ENCODE data around the gene CARD11.
"Not testable (repeated sequence)": the region's sequence is repeated elsewhere in the genome, so short reads cannot be mapped to it uniquely, and the experiment has no call there.

The CARD11 gene

DNA sequence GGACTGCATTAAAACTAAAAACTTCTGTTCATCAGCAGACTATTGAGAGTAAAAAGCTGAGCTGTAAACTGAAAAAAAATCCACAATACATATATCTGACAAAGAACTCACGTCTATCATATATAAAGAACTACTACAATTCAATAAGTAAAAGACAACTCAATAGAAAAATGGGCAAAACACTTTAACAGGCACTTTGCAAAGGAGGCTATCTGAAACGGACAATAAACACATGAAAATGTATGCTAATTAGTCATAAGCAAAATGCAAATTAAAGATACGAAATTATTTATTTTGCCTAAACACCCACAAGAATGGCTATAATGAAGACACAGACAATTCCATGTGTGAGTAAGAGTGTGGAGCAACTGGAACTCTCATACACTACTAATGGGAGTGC is 18.1 kb downstream of the CARD11 start:
- Histone ChIP-seq H2AFZ (ENCODE audit: low read length) (no peak overlapping the region), H3K79me2 (ENCODE audit: insufficient read depth, low read length) (peaks cover 50% of the 10 kb centered on the region; the same call in 1 of the 2 replicates), H3K27me3 (ENCODE audit: insufficient read depth, low read length, poor library complexity, severe bottlenecking) (no peaks in the 10 kb centered on the region), H3F3A (ENCODE audit: low read depth) (0 out of 2 replicates have a peak, but pooled peaks cover 3% of the 10 kb centered on the region), H3K36me3 (ENCODE audit: insufficient read depth, low read length) (0 out of 2 replicates have a peak, but pooled peaks cover under 1% of the 10 kb centered on the region), H3K4me1 (ENCODE audit: insufficient read depth, low read length, poor library complexity, severe bottlenecking) (no peaks in the 10 kb centered on the region), H4K20me1 (ENCODE audit: insufficient read depth, low read length, poor library complexity, severe bottlenecking) (no peaks in the 10 kb centered on the region), H3K9me3 (ENCODE audit: insufficient read depth, low read depth, low read length) (peaks cover 12% of the 10 kb centered on the region; the same call in 1 of the 2 replicates), H3K4me2 (ENCODE audit: low read depth, low read length, poor library complexity, severe bottlenecking) (no peak overlapping the region), H3K9me2 (replicated peaks; ENCODE audit: low read depth, low read length) (no peaks in the 10 kb centered on the region), H3K4me3 (ENCODE audit: low read length, poor library complexity, severe bottlenecking) (no peak overlapping the region), H3K9ac (ENCODE audit: low read depth, low read length, poor library complexity, severe bottlenecking) (no peak overlapping the region)
- no peak for TF ChIP-seq EZH2phosphoT487 (IDR thresholded peaks at IDR 0.05; ENCODE audit: borderline replicate concordance)
- TF ChIP-seq, protein P1, sequence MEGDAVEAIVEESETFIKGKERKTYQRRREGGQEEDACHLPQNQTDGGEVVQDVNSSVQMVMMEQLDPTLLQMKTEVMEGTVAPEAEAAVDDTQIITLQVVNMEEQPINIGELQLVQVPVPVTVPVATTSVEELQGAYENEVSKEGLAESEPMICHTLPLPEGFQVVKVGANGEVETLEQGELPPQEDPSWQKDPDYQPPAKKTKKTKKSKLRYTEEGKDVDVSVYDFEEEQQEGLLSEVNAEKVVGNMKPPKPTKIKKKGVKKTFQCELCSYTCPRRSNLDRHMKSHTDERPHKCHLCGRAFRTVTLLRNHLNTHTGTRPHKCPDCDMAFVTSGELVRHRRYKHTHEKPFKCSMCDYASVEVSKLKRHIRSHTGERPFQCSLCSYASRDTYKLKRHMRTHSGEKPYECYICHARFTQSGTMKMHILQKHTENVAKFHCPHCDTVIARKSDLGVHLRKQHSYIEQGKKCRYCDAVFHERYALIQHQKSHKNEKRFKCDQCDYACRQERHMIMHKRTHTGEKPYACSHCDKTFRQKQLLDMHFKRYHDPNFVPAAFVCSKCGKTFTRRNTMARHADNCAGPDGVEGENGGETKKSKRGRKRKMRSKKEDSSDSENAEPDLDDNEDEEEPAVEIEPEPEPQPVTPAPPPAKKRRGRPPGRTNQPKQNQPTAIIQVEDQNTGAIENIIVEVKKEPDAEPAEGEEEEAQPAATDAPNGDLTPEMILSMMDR (conservative IDR thresholded peaks at IDR 0.05; ENCODE audit: low read length) = no peak

DNA sequence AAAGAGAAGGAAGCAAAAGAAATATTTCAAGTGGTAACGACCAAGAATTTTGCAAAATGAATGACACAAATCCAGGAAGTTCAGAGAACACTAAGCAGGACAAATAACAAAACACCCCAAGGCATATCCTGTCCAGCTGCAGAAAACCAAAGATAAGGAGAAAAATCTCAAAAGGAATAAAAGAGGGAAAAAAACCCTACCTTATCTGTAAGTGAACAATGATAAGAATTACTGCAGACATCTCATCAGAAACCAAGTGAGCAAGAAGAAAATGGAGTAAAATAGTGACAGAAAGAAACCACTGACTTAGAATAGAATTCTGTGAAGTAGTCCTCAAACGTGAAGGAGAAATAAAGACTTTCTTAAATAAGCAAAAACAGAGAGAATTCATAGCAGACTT is 21.8 kb downstream of the CARD11 start:
- Histone ChIP-seq H3K4me3 (ENCODE audit: low read length, poor library complexity, severe bottlenecking) (no peak overlapping the region), H3K27me3 (ENCODE audit: insufficient read depth, low read length, poor library complexity, severe bottlenecking) (no peaks in the 10 kb centered on the region), H3K36me3 (ENCODE audit: insufficient read depth, low read length) (peaks cover 18% of the 10 kb centered on the region; the same call in 1 of the 2 replicates), H3K9ac (ENCODE audit: low read depth, low read length, poor library complexity, severe bottlenecking) (no peak overlapping the region), H4K20me1 (ENCODE audit: insufficient read depth, low read length, poor library complexity, severe bottlenecking) (no peaks in the 10 kb centered on the region), H3F3A (ENCODE audit: low read depth) (0 out of 2 replicates have a peak, but pooled peaks cover 3% of the 10 kb centered on the region), H3K4me2 (ENCODE audit: low read depth, low read length, poor library complexity, severe bottlenecking) (no peak overlapping the region), H3K79me2 (ENCODE audit: insufficient read depth, low read length) (peaks cover 35% of the 10 kb centered on the region; the same call in 1 of the 2 replicates), H3K9me2 (replicated peaks; ENCODE audit: low read depth, low read length) (no peaks in the 10 kb centered on the region), H3K9me3 (ENCODE audit: insufficient read depth, low read depth, low read length) (peaks cover 19% of the 10 kb centered on the region; the same call in 1 of the 2 replicates), H3K4me1 (ENCODE audit: insufficient read depth, low read length, poor library complexity, severe bottlenecking) (no peaks in the 10 kb centered on the region), H2AFZ (ENCODE audit: low read length) (no peak overlapping the region)
- TF ChIP-seq EZH2phosphoT487 (IDR thresholded peaks at IDR 0.05; ENCODE audit: borderline replicate concordance) = no peak
- TF ChIP-seq, protein P1 (conservative IDR thresholded peaks at IDR 0.05; ENCODE audit: low read length) = no peak

GRCh38 chr7:3021224-3021623 is 22.4 kb downstream of the CARD11 start:
- not testable (repeated sequence) for H2AFZ ChIP-seq (ENCODE audit: low read length); H3K4me3 ChIP-seq (ENCODE audit: low read length, poor library complexity, severe bottlenecking); H3K9ac ChIP-seq (ENCODE audit: low read depth, low read length, poor library complexity, severe bottlenecking); H3K27me3 ChIP-seq (ENCODE audit: insufficient read depth, low read length, poor library complexity, severe bottlenecking); H4K20me1 ChIP-seq (ENCODE audit: insufficient read depth, low read length, poor library complexity, severe bottlenecking); H3K4me1 ChIP-seq (ENCODE audit: insufficient read depth, low read length, poor library complexity, severe bottlenecking); H3F3A ChIP-seq (ENCODE audit: low read depth); H3K9me2 ChIP-seq (replicated peaks; ENCODE audit: low read depth, low read length); H3K4me2 ChIP-seq (ENCODE audit: low read depth, low read length, poor library complexity, severe bottlenecking)
- Histone ChIP-seq H3K36me3 (ENCODE audit: insufficient read depth, low read length) (peaks cover 18% of the 10 kb centered on the region; the same call in 1 of the 2 replicates), H3K79me2 (ENCODE audit: insufficient read depth, low read length) (peaks cover 35% of the 10 kb centered on the region; the same call in 1 of the 2 replicates), H3K9me3 (ENCODE audit: insufficient read depth, low read depth, low read length) (peaks cover 19% of the 10 kb centered on the region; the same call in 1 of the 2 replicates)

GRCh38 chr7:3020416-3020815 is 23.3 kb downstream of the CARD11 start:
- H3K9me2 ChIP-seq (replicated peaks; ENCODE audit: low read depth, low read length) = no peaks in the 10 kb centered on the region
- H3F3A ChIP-seq (ENCODE audit: low read depth) = 0 out of 2 replicates have a peak, but pooled peaks cover 3% of the 10 kb centered on the region
- no peak overlapping the region for H3K4me3 ChIP-seq (ENCODE audit: low read length, poor library complexity, severe bottlenecking)
- H4K20me1 ChIP-seq (ENCODE audit: insufficient read depth, low read length, poor library complexity, severe bottlenecking) = no peaks in the 10 kb centered on the region
- no peak for TF ChIP-seq EZH2phosphoT487 (IDR thresholded peaks at IDR 0.05; ENCODE audit: borderline replicate concordance)
- TF ChIP-seq, protein P1 (conservative IDR thresholded peaks at IDR 0.05; ENCODE audit: low read length) = no peak
- no peak overlapping the region for H3K9ac ChIP-seq (ENCODE audit: low read depth, low read length, poor library complexity, severe bottlenecking)
- no peaks in the 10 kb centered on the region for H3K27me3 ChIP-seq (ENCODE audit: insufficient read depth, low read length, poor library complexity, severe bottlenecking)
- H3K4me1 ChIP-seq (ENCODE audit: insufficient read depth, low read length, poor library complexity, severe bottlenecking) = peaks cover 2% of the 10 kb centered on the region
- peaks cover 33% of the 10 kb centered on the region; the same call in 1 of the 2 replicates for H3K79me2 ChIP-seq (ENCODE audit: insufficient read depth, low read length)
- H2AFZ ChIP-seq (ENCODE audit: low read length) = no peak overlapping the region
- H3K4me2 ChIP-seq (ENCODE audit: low read depth, low read length, poor library complexity, severe bottlenecking) = no peak overlapping the region
- H3K9me3 ChIP-seq (ENCODE audit: insufficient read depth, low read depth, low read length) = peaks cover 19% of the 10 kb centered on the region; the same call in 1 of the 2 replicates
- H3K36me3 ChIP-seq (ENCODE audit: insufficient read depth, low read length) = peaks cover 18% of the 10 kb centered on the region; the same call in 1 of the 2 replicates
